ENCODE data around the gene TMTC2.

DNA sequence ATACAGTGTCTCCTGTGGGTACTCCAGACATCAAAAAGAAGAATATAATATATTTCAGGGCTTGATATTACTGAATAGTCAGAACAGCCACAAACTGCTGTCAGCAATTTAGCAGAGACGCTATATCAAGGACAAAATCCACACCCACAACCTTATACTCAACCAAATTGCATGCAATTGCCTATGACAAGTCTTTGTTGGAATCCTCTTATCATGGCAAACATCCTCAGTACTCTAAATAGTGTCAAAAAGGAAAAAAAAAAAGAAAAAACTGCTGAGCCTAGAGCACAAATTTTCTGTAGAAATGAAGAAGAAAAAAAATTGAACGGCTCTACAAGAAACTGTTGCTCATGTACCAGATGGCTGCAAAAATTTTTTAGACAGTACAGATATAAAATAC lies 485.7 kb downstream of the TMTC2 start:
- TF ChIP-seq POLR2A (IDR thresholded peaks at IDR 0.05) = no peak
- TF ChIP-seq, protein P1, sequence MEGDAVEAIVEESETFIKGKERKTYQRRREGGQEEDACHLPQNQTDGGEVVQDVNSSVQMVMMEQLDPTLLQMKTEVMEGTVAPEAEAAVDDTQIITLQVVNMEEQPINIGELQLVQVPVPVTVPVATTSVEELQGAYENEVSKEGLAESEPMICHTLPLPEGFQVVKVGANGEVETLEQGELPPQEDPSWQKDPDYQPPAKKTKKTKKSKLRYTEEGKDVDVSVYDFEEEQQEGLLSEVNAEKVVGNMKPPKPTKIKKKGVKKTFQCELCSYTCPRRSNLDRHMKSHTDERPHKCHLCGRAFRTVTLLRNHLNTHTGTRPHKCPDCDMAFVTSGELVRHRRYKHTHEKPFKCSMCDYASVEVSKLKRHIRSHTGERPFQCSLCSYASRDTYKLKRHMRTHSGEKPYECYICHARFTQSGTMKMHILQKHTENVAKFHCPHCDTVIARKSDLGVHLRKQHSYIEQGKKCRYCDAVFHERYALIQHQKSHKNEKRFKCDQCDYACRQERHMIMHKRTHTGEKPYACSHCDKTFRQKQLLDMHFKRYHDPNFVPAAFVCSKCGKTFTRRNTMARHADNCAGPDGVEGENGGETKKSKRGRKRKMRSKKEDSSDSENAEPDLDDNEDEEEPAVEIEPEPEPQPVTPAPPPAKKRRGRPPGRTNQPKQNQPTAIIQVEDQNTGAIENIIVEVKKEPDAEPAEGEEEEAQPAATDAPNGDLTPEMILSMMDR (IDR thresholded peaks at IDR 0.05) = no peak

All from adrenal gland (tissue), 5 donors.